Left hindlimb (tissue), 1 donor: Measurements from ENCODE around the gene MCM10.
A peak's percentile ranks its signal among the peaks of the same experiment; 100 is the strongest.
"Not testable (repeated sequence)": the region's sequence is repeated elsewhere in the genome, so short reads cannot be mapped to it uniquely, and the experiment has no call there.

ENCODE experiments used
- DNase-seq: peaks from one replicate; pipeline ENCODE4 v3.0.0-alpha.2; 2018

MCM10 gene

GRCh38 chr10:13222566-13222965 lies 61.2 kb downstream of the MCM10 start:
- no peak for DNase-seq

- DNase-seq: no peak
Measured at GRCh38 chr10:13223241-13223640, 61.9 kb downstream of the MCM10 start.

- DNase-seq: no peak
Measured at GRCh38 chr10:13224210-13224995, 63.0 kb downstream of the MCM10 start.

- DNase-seq: no peak
Measured at GRCh38 chr10:13225601-13226000, 64.2 kb downstream of the MCM10 start.

GRCh38 chr10:13227031-13227430 lies 65.7 kb downstream of the MCM10 start:
- DNase-seq: no peak

GRCh38 chr10:13231190-13231589 lies 69.8 kb downstream of the MCM10 start:
- DNase-seq: no peak

GRCh38 chr10:13231808-13232207 lies 70.5 kb downstream of the MCM10 start:
- DNase-seq: no peak

GRCh38 chr10:13233358-13233757 lies 72.0 kb downstream of the MCM10 start:
- no peak for DNase-seq

- DNase-seq: peak; percentile 45
Measured at GRCh38 chr10:13234172-13234571, 72.8 kb downstream of the MCM10 start, which contains the start of gene UCMA. Gene UCMA (minus strand): TSS chr10:13234374. CDS start chr10:13234258, 116 bp downstream.

GRCh38 chr10:13234736-13235135 lies 73.4 kb downstream of the MCM10 start:
- not testable (repeated sequence) for DNase-seq

- DNase-seq: no peak
Measured at GRCh38 chr10:13236638-13237037, 75.3 kb downstream of the MCM10 start.

GRCh38 chr10:13238271-13239077 lies 77.1 kb downstream of the MCM10 start:
- DNase-seq: no peak

- DNase-seq: no peak
Measured at GRCh38 chr10:13239923-13240322, 78.6 kb downstream of the MCM10 start.

GRCh38 chr10:13241613-13242012 lies 80.3 kb downstream of the MCM10 start:
- DNase-seq: no peak

GRCh38 chr10:13242260-13242659 lies 80.9 kb downstream of the MCM10 start:
- not testable (repeated sequence) for DNase-seq

GRCh38 chr10:13247246-13247645 lies 85.9 kb downstream of the MCM10 start:
- peak; percentile 79 for DNase-seq

GRCh38 chr10:13247784-13248183 lies 86.4 kb downstream of the MCM10 start:
- no peak for DNase-seq

- no peak for DNase-seq
Measured at GRCh38 chr10:13253726-13254125, 92.4 kb downstream of the MCM10 start.

GRCh38 chr10:13256627-13257026 lies 95.3 kb downstream of the MCM10 start:
- no peak for DNase-seq

GRCh38 chr10:13257621-13258140 lies 96.3 kb downstream of the MCM10 start:
- no peak for DNase-seq
